GM12878 (cell line): Measurements from ENCODE around the gene SENP1. TPM values are rescaled to one million over a fixed set of nuclear protein-coding genes. Genes with fewer than 3 reads are reported as not detected.

ENCODE experiments used
- ATAC-seq: fragments of 200-7000 bp; cut with Tn5 transposase; 3 replicates; pipeline ENCODE4 v1.9.1; 2020; ENCODE audit warnings: mild to moderate bottlenecking, moderate library complexity
- BruUV-seq: library from RNA; stranded (reverse); fragments of 400-500 nt; replicated peaks from 2 replicates; lab custom pipeline; 2021; lab: Mats Ljungman, UMichigan
- CTCF ChIA-PET: fragments of 300-600 bp; sonication (Branson Sonifier 250); formaldehyde crosslinking; extraction: SDS; loops from one replicate; lab custom pipeline; 2021; ENCODE audit warnings: inconsistent platforms; lab: Yijun Ruan, JAX
- POLR2A ChIA-PET: fragments of 350-600 bp; formaldehyde crosslinking; extraction: SDS; loops from one replicate; lab custom pipeline; 2021; ENCODE audit warnings: inconsistent platforms; lab: Charles Lee
- RAD21 ChIA-PET: fragments of 300-600 bp; sonication (Branson Sonifier 250); formaldehyde crosslinking; loops from one replicate; lab custom pipeline; 2023; ENCODE audit warnings: antibody characterized with exemption; ENCODE audit not compliant: unreplicated experiment; lab: Charles Lee
- SMC1A ChIA-PET: fragments of 300-600 bp; sonication (Branson Sonifier 250); formaldehyde crosslinking; loops from one replicate; lab custom pipeline; 2023; ENCODE audit not compliant: unreplicated experiment, uncharacterized antibody; lab: Charles Lee
- DNase-seq: peaks from one replicate; pipeline ENCODE4 v3.0.0-alpha.2; 2011; ENCODE audit warnings: low read depth, low spot score
- FAIRE-seq: peaks from 3 replicates; lab custom pipeline; 2011; peaks lifted over from hg19 to GRCh38; lab: Jason Lieb, UNC
- H2AFZ ChIP-seq: 2 replicates; pipeline ENCODE4 v1.6.0; 2011; ENCODE audit warnings: low read depth, low read length, control low read depth; ENCODE audit not compliant: control insufficient read depth
- H3K27ac ChIP-seq: 2 replicates; pipeline ENCODE4 v1.5.1; 2011; ENCODE audit warnings: control low read depth; ENCODE audit not compliant: control insufficient read depth, insufficient read depth
- H3K27me3 ChIP-seq, 2 experiments: replicated peaks in 1 of 2; 2 replicates each; pipeline versions ENCODE4 v1.6.0 to v1.6.1; 2011; ENCODE audit warnings: low read length in 1 of 2; ENCODE audit not compliant: control insufficient read depth in 2 of 2, insufficient read depth in 2 of 2
- H3K36me3 ChIP-seq, 2 experiments: 2 replicates each; pipeline ENCODE4 v1.5.1; 2011; ENCODE audit warnings: low read length in 1 of 2; ENCODE audit not compliant: control insufficient read depth in 2 of 2, insufficient read depth in 2 of 2
- H3K4me1 ChIP-seq: 2 replicates; pipeline ENCODE4 v1.6.1; 2011; ENCODE audit warnings: mild to moderate bottlenecking, low read length, moderate library complexity, mixed read lengths; ENCODE audit not compliant: control insufficient read depth, insufficient read depth
- H3K4me2 ChIP-seq: 2 replicates; pipeline ENCODE4 v1.6.0; 2011; ENCODE audit warnings: control low read depth; ENCODE audit not compliant: control insufficient read depth, insufficient read depth
- H3K4me3 ChIP-seq: fragments of 200-600 bp; sonication (generic); 2 replicates; pipeline ENCODE4 v1.5.1; 2016
- H3K79me2 ChIP-seq: 2 replicates; pipeline ENCODE4 v1.6.0; 2011; ENCODE audit warnings: low read length; ENCODE audit not compliant: control insufficient read depth, insufficient read depth
- H3K9ac ChIP-seq: 2 replicates; pipeline ENCODE4 v1.8.0; 2011; ENCODE audit warnings: low read length, control low read depth, mixed read lengths; ENCODE audit not compliant: control insufficient read depth, insufficient read depth
- H3K9me3 ChIP-seq: replicated peaks from 3 replicates; pipeline ENCODE4 v1.5.1; 2011; ENCODE audit warnings: mild to moderate bottlenecking, low read length; ENCODE audit not compliant: control insufficient read depth, insufficient read depth
- H4K20me1 ChIP-seq: 2 replicates; pipeline ENCODE4 v1.6.0; 2011; ENCODE audit not compliant: control insufficient read depth, insufficient read depth
- CBFB ChIP-seq: IDR thresholded peaks from 2 replicates; pipeline ENCODE4 v1.6.1; 2016; ENCODE audit warnings: antibody characterized with exemption, low read depth
- CHD2 ChIP-seq: IDR thresholded peaks from 2 replicates; pipeline ENCODE4 v1.6.1; 2011; ENCODE audit warnings: low read depth, low read length, improper control_type of control experiment, borderline replicate concordance
- EP300 ChIP-seq, 2 experiments: fragments of 150-350 bp in 1 of 2; IDR thresholded peaks; 2 replicates each; pipeline ENCODE4 v1.6.1; 2011 to 2012; ENCODE audit warnings: low read depth in 2 of 2, low read length in 2 of 2, borderline replicate concordance in 1 of 2, improper control_type of control experiment in 1 of 2, inconsistent platforms in 1 of 2; ENCODE audit not compliant: control insufficient read depth in 1 of 2
- ESRRA ChIP-seq: IDR thresholded peaks from 2 replicates; pipeline ENCODE4 v1.6.1; 2012; ENCODE audit warnings: mild to moderate bottlenecking, low read length, improper control_type of control experiment
- FOXM1 ChIP-seq: IDR thresholded peaks from 2 replicates; pipeline ENCODE4 v1.6.1; 2012; ENCODE audit warnings: low read depth, mild to moderate bottlenecking, inconsistent platforms, low read length, moderate library complexity
- POU2F2 ChIP-seq: IDR thresholded peaks from 3 replicates; pipeline ENCODE4 v1.6.1; 2011; ENCODE audit warnings: low read depth, mild to moderate bottlenecking, low read length, borderline replicate concordance
- RAD51 ChIP-seq: fragments of 450-650 bp; IDR thresholded peaks from 2 replicates; pipeline ENCODE4 v1.6.1; 2016; ENCODE audit warnings: moderate library complexity, mild to moderate bottlenecking, inconsistent platforms
- SREBF2 ChIP-seq: IDR thresholded peaks from 2 replicates; pipeline ENCODE4 v1.6.1; 2012; ENCODE audit warnings: mild to moderate bottlenecking, low read length
- TAF1 ChIP-seq: IDR thresholded peaks from 2 replicates; pipeline ENCODE4 v1.6.1; 2011; ENCODE audit warnings: mild to moderate bottlenecking, low read depth, low read length, borderline replicate concordance
- YY1 ChIP-seq: IDR thresholded peaks from 2 replicates; pipeline ENCODE4 v1.6.1; 2011; ENCODE audit warnings: low read depth, mild to moderate bottlenecking, low read length
- ZNF207 ChIP-seq: fragments of 450-650 bp; IDR thresholded peaks from 2 replicates; pipeline ENCODE4 v1.6.1; 2014; ENCODE audit warnings: antibody characterized with exemption, mild to moderate bottlenecking, borderline replicate concordance
- ZNF24 ChIP-seq: fragments of 450-650 bp; IDR thresholded peaks from 2 replicates; pipeline ENCODE4 v1.6.1; 2017; ENCODE audit warnings: antibody characterized with exemption, mild to moderate bottlenecking
- WGBS: methylation state at CpG from one replicate; pipeline ENCODE4 v1.1.6; 2016; ENCODE audit warnings: low lambda C conversion rate; ENCODE audit not compliant: insufficient replicate concordance, insufficient coverage; ENCODE audit errors: missing lambda C conversion rate; 5-methylcytosine and 5-hydroxymethylcytosine counted together
- in situ Hi-C: fragments of 300-500 bp; cut with MboI; formaldehyde crosslinking; loops from 9 replicates; pipeline ENCODE4 v1.14.3; 2018; ENCODE audit warnings: mixed read lengths
- intact Hi-C: fragments of 100-400 bp; cut with micrococcal nuclease; formaldehyde crosslinking; loops from one replicate; pipeline ENCODE4 v1.14.2; 2022; ENCODE audit not compliant: unreplicated experiment
- polyA plus RNA-seq, 11 experiments: library from polyadenylated mRNA; depleted of rRNA in 4 of 11; unstranded in 6 of 11; stranded (reverse) in 5 of 11; fragments of >200 nt; fragmentation: Nextera tagmentation in 4 of 11; fragmentation: Illumina TruSeq in 1 of 11; extraction: Ambion mirVana in 4 of 11; extraction: Trizol in 1 of 11; gene quantifications; 1 replicate in 1 of 11; 2 replicates in 10 of 11; pipeline versions ENCODE4 v1.2.1 to v1.2.3, GENCODE V29; 2011 to 2016; ENCODE audit warnings: inconsistent platforms in 2 of 11, missing spikeins in 2 of 11, low read depth in 1 of 11
- total RNA-seq, 4 experiments: library from RNA; depleted of rRNA in 3 of 4; stranded (reverse); fragments of >200 nt in 3 of 4; fragmentation: Illumina TruSeq in 1 of 4; extraction: Trizol in 1 of 4; gene quantifications; 2 replicates each; pipeline versions ENCODE4 v1.2.1 to v1.2.3, GENCODE V29; 2013 to 2021
- TF ChIP-seq, protein P1 (sequence below): IDR thresholded peaks from 2 replicates; pipeline ENCODE4 v1.6.1; 2012; ENCODE audit warnings: mild to moderate bottlenecking, low read depth, low read length

Gene SENP1
- total and polyA plus RNA-seq, 10 of the 15 experiments (the other 5 are each of a cell fraction or from before 2014, with no cell fraction given): 8.1 to 52.4 (median 26.1) TPM

DNA sequence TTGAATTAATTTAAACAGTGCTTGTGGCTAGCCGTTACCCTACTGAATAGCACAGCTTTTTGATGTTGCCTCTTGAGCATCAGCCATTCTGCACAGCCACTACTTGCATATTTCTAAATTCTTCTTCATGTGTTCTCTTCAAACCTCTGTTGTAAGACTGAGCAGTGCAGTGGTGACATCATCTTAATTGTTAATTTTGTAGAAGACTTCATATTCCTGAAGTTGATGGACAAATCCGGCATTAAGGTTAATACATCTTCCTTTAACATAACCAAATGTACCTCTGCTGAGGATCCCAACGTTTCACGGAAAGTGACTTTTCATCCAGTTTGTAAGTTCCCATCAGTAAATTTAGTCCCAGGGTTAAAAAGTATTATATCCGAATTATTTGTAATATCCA is 25.6 kb downstream of the SENP1 start:
- no peak overlapping the region for H3K9ac ChIP-seq
- H4K20me1 ChIP-seq: no peaks in the 10 kb centered on the region
- 98% methylated on average over 5 of the region's 5 CpGs for WGBS
- H3K4me2 ChIP-seq: no peak overlapping the region
- peaks cover 5 to 23% of the 10 kb centered on the region in 2 experiments for H3K36me3 ChIP-seq
- H3K4me3 ChIP-seq: no peak overlapping the region
- no peak for ATAC-seq
- intact Hi-C loops: loop anchor here (5.0 kb wide), 1 partner anchor 118 kb away; the partner anchor contains the start of gene TMEM106C
- FAIRE-seq: no peak
- no peaks in the 10 kb centered on the region; the same call in 1 of the 2 replicates for H3K4me1 ChIP-seq
- BruUV-seq: no TSS peak
- SMC1A ChIA-PET: interaction anchor here (0.7 kb wide), 1 partner anchor 10 kb away, joined by 3 read pairs; no protein-coding TSS in a partner anchor
- H3K27ac ChIP-seq: no peak overlapping the region
- CTCF ChIA-PET: no interaction called here
- no peak for TF ChIP-seq RAD51
- no peak for TF ChIP-seq SREBF2
- no peak for TF ChIP-seq ZNF207
- no peak for TF ChIP-seq CHD2
- no peak for TF ChIP-seq POU2F2
- no peak for TF ChIP-seq EP300 (IDR thresholded peaks at IDR 0.05; ENCODE audit: borderline replicate concordance in 1 of 2, control insufficient read depth in 1 of 2, low read depth in 2 of 2, low read length in 2 of 2)
- TF ChIP-seq TAF1: no peak
- no peak for TF ChIP-seq ESRRA
- TF ChIP-seq, protein P1, sequence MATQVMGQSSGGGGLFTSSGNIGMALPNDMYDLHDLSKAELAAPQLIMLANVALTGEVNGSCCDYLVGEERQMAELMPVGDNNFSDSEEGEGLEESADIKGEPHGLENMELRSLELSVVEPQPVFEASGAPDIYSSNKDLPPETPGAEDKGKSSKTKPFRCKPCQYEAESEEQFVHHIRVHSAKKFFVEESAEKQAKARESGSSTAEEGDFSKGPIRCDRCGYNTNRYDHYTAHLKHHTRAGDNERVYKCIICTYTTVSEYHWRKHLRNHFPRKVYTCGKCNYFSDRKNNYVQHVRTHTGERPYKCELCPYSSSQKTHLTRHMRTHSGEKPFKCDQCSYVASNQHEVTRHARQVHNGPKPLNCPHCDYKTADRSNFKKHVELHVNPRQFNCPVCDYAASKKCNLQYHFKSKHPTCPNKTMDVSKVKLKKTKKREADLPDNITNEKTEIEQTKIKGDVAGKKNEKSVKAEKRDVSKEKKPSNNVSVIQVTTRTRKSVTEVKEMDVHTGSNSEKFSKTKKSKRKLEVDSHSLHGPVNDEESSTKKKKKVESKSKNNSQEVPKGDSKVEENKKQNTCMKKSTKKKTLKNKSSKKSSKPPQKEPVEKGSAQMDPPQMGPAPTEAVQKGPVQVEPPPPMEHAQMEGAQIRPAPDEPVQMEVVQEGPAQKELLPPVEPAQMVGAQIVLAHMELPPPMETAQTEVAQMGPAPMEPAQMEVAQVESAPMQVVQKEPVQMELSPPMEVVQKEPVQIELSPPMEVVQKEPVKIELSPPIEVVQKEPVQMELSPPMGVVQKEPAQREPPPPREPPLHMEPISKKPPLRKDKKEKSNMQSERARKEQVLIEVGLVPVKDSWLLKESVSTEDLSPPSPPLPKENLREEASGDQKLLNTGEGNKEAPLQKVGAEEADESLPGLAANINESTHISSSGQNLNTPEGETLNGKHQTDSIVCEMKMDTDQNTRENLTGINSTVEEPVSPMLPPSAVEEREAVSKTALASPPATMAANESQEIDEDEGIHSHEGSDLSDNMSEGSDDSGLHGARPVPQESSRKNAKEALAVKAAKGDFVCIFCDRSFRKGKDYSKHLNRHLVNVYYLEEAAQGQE: no peak
- TF ChIP-seq ZNF24: no peak
- no peak for TF ChIP-seq FOXM1
- no peak for TF ChIP-seq YY1
- TF ChIP-seq CBFB: no peak
- in situ Hi-C loops: no loop called here
- no peak overlapping the region for H2AFZ ChIP-seq
- H3K9me3 ChIP-seq: no peaks in the 10 kb centered on the region
- H3K27me3 ChIP-seq: no peaks in the 10 kb centered on the region; a peak in 1 of 4 replicates
- RAD21 ChIA-PET: no interaction called here
- no peak for DNase-seq
- no peaks in the 10 kb centered on the region for H3K79me2 ChIP-seq
- POLR2A ChIA-PET: no interaction called here
